OCI-LY1 (cell line): Measurements from ENCODE around the gene MSMO1.

Experiments
- H2AFZ ChIP-seq: fragments of 200-600 bp; sonication (generic), shearing (Covaris generic); 2 replicates; pipeline ENCODE4 v1.6.0; 2014; ENCODE audit warnings: antibody characterized with exemption, mild to moderate bottlenecking, low read length
- H3F3A ChIP-seq: fragments of 200-600 bp; sonication (generic), shearing (Covaris generic); 2 replicates; pipeline ENCODE4 v1.6.0; 2014; ENCODE audit warnings: mild to moderate bottlenecking, antibody characterized with exemption, low read length, moderate library complexity; ENCODE audit not compliant: insufficient read depth
- H3K27ac ChIP-seq: fragments of 200-600 bp; sonication (generic); 2 replicates; pipeline ENCODE4 v1.5.1; 2014; ENCODE audit warnings: low read length, mixed run types, mild to moderate bottlenecking, low read depth; ENCODE audit not compliant: poor library complexity, severe bottlenecking
- H3K27me3 ChIP-seq: fragments of 200-600 bp; sonication (generic); 2 replicates; pipeline ENCODE4 v1.6.0; 2014; ENCODE audit warnings: antibody characterized with exemption, mild to moderate bottlenecking, low read length, moderate library complexity; ENCODE audit not compliant: insufficient read depth
- H3K36me3 ChIP-seq: fragments of 200-600 bp; sonication (generic); 2 replicates; pipeline ENCODE4 v1.6.1; 2014; ENCODE audit warnings: mild to moderate bottlenecking, antibody characterized with exemption, low read length, moderate library complexity, mixed read lengths; ENCODE audit not compliant: insufficient read depth
- H3K4me1 ChIP-seq: fragments of 200-600 bp; sonication (generic); 2 replicates; pipeline ENCODE4 v1.5.1; 2014; ENCODE audit warnings: mild to moderate bottlenecking, low read length, moderate library complexity; ENCODE audit not compliant: insufficient read depth, severe bottlenecking
- H3K4me2 ChIP-seq: fragments of 200-600 bp; sonication (generic), shearing (Covaris generic); 2 replicates; pipeline ENCODE4 v1.6.1; 2014; ENCODE audit warnings: low read length
- H3K4me3 ChIP-seq: fragments of 200-600 bp; sonication (generic); 2 replicates; pipeline ENCODE4 v1.5.1; 2014; ENCODE audit warnings: low read length, low read depth, mild to moderate bottlenecking, mixed read lengths; ENCODE audit not compliant: poor library complexity, severe bottlenecking
- H3K79me2 ChIP-seq: fragments of 200-600 bp; shearing (Covaris generic); 2 replicates; pipeline ENCODE4 v1.6.1; 2016; ENCODE audit warnings: mixed run types, low read length, mixed read lengths; ENCODE audit not compliant: insufficient read depth
- H3K9ac ChIP-seq: fragments of 200-600 bp; sonication (generic), shearing (Covaris generic); 2 replicates; pipeline ENCODE4 v1.6.1; 2014; ENCODE audit warnings: mild to moderate bottlenecking, low read length, mixed read lengths
- H3K9me2 ChIP-seq: fragments of 200-600 bp; sonication (generic), shearing (Covaris generic); 2 replicates; pipeline ENCODE4 v1.6.1; 2014; ENCODE audit warnings: low read depth, mild to moderate bottlenecking, low read length, mixed read lengths
- H3K9me3 ChIP-seq: fragments of 200-600 bp; shearing (Covaris generic); 2 replicates; pipeline ENCODE4 v1.6.1; 2014; ENCODE audit warnings: low read length, mixed read lengths
- H4K20me1 ChIP-seq: fragments of 200-600 bp; sonication (generic), shearing (Covaris generic); 2 replicates; pipeline ENCODE4 v1.6.0; 2016; ENCODE audit warnings: mild to moderate bottlenecking, low read length; ENCODE audit not compliant: insufficient read depth
- CTCF ChIP-seq: fragments of 200-600 bp; sonication (generic), shearing (Covaris generic); IDR thresholded peaks from 2 replicates; pipeline ENCODE4 v1.5.1; 2017; ENCODE audit warnings: mild to moderate bottlenecking, antibody characterized with exemption, low read length, moderate library complexity, mixed read lengths
- EZH2 ChIP-seq: fragments of 200-600 bp; sonication (generic), shearing (Covaris generic); IDR thresholded peaks from 2 replicates; pipeline ENCODE4 v1.8.0; 2017; ENCODE audit warnings: borderline replicate concordance, mixed run types, mild to moderate bottlenecking, antibody characterized with exemption, low read length, moderate library complexity, mixed read lengths

MSMO1 gene

GRCh38 chr4:165360985-165361670 is 33.7 kb downstream of the MSMO1 start:
- no peak overlapping the region for H2AFZ ChIP-seq
- H3K36me3 ChIP-seq = no peaks in the 10 kb centered on the region

GRCh38 chr4:165361810-165362209 is 34.3 kb downstream of the MSMO1 start:
- no peaks in the 10 kb centered on the region for H4K20me1 ChIP-seq
- no peaks in the 10 kb centered on the region for H3F3A ChIP-seq
- no peaks in the 10 kb centered on the region for H3K9me2 ChIP-seq
- TF ChIP-seq EZH2 = no peak
- no peak for TF ChIP-seq CTCF
- H3K9ac ChIP-seq = no peak overlapping the region
- no peak overlapping the region for H3K27ac ChIP-seq
- H2AFZ ChIP-seq = no peak overlapping the region
- no peaks in the 10 kb centered on the region for H3K79me2 ChIP-seq
- no peaks in the 10 kb centered on the region for H3K4me1 ChIP-seq
- H3K4me2 ChIP-seq = no peak overlapping the region
- no peaks in the 10 kb centered on the region for H3K36me3 ChIP-seq
- H3K4me3 ChIP-seq = no peak overlapping the region
- H3K27me3 ChIP-seq = no peaks in the 10 kb centered on the region
- no peaks in the 10 kb centered on the region for H3K9me3 ChIP-seq

More at GRCh38 chr4:165360985-165361670, 33.7 kb downstream of the MSMO1 start:
- Histone ChIP-seq H3K9ac (no peak overlapping the region), H3K9me2 (no peaks in the 10 kb centered on the region), H3K27ac (no peak overlapping the region), H3F3A (no peaks in the 10 kb centered on the region), H3K4me2 (no peak overlapping the region), H3K4me3 (no peak overlapping the region), H3K27me3 (no peaks in the 10 kb centered on the region), H3K79me2 (no peaks in the 10 kb centered on the region), H3K9me3 (no peaks in the 10 kb centered on the region), H3K4me1 (no peaks in the 10 kb centered on the region), H4K20me1 (no peaks in the 10 kb centered on the region)
- TF ChIP-seq CTCF = no peak
- TF ChIP-seq EZH2 = no peak

GRCh38 chr4:165364452-165365080 is 37.1 kb downstream of the MSMO1 start:
- Histone ChIP-seq H3K4me1 (no peaks in the 10 kb centered on the region), H3K27me3 (no peaks in the 10 kb centered on the region), H3K9me2 (no peaks in the 10 kb centered on the region), H3K4me3 (no peak overlapping the region), H3K9me3 (no peaks in the 10 kb centered on the region), H3F3A (no peaks in the 10 kb centered on the region), H3K4me2 (no peak overlapping the region), H4K20me1 (no peaks in the 10 kb centered on the region), H2AFZ (no peak overlapping the region), H3K9ac (no peak overlapping the region), H3K79me2 (no peaks in the 10 kb centered on the region), H3K36me3 (no peaks in the 10 kb centered on the region), H3K27ac (no peak overlapping the region)
- TF ChIP-seq CTCF (no peak), EZH2 (no peak)
